Aorta (tissue), 5 donors: Measurements from ENCODE around the gene TSKS. TPM values are rescaled to one million over a fixed set of nuclear protein-coding genes. Genes with fewer than 3 reads are reported as not detected.

ENCODE experiments used
- ATAC-seq: fragments of 200-7000 bp; cut with Tn5 transposase; one replicate; pipeline ENCODE4 v1.9.1; 2022; ENCODE audit warnings: moderate library complexity; ENCODE audit not compliant: low FRiP score
- DNase-seq, 2 donors: peaks; one replicate each; pipeline ENCODE4 v3.0.0-alpha.2; 2020
- H3K27ac ChIP-seq, 2 donors: one replicate each; pipeline ENCODE4 v1.5.1; 2013; ENCODE audit warnings: low read length in 2 of 2, mild to moderate bottlenecking in 2 of 2, moderate library complexity in 2 of 2, control low read depth in 1 of 2, inconsistent platforms in 1 of 2, low read depth in 1 of 2
- H3K27me3 ChIP-seq, 2 donors: one replicate each; pipeline ENCODE4 v1.6.1; 2013; ENCODE audit warnings: control low read depth in 1 of 2, low read length in 1 of 2, mild to moderate bottlenecking in 1 of 2, moderate library complexity in 1 of 2; ENCODE audit not compliant: insufficient read depth in 2 of 2, control insufficient read depth in 1 of 2
- H3K36me3 ChIP-seq, 2 donors: one replicate each; pipeline ENCODE4 v1.6.1; 2013; ENCODE audit warnings: control low read depth in 1 of 2, low read length in 1 of 2, mild to moderate bottlenecking in 1 of 2; ENCODE audit not compliant: insufficient read depth in 2 of 2, control insufficient read depth in 1 of 2
- H3K4me1 ChIP-seq, 2 donors: one replicate each; pipeline ENCODE4 v1.6.1; 2013; ENCODE audit warnings: low read length in 2 of 2, control low read depth in 1 of 2, mild to moderate bottlenecking in 1 of 2, moderate library complexity in 1 of 2; ENCODE audit not compliant: insufficient read depth in 2 of 2, control insufficient read depth in 1 of 2
- H3K4me3 ChIP-seq, 2 donors: one replicate each; pipeline ENCODE4 v1.5.1; 2013; ENCODE audit warnings: low read length in 2 of 2, control low read depth in 1 of 2, mild to moderate bottlenecking in 1 of 2
- H3K9me3 ChIP-seq: one replicate; pipeline ENCODE4 v1.6.1; 2013; ENCODE audit warnings: mild to moderate bottlenecking, low read length; ENCODE audit not compliant: control insufficient read depth
- WGBS, 2 donors: extraction: QIAGEN DNeasy Blood & Tissue Kit; methylation state at CpG; one replicate each; pipeline ENCODE4 v1.1.7; 2013; 5-methylcytosine and 5-hydroxymethylcytosine counted together
- intact Hi-C, 2 donors: fragments of 100-400 bp; cut with DNase I; formaldehyde crosslinking; loops; one replicate each; pipeline versions ENCODE4 v1.14.2 to v1.15.0; 2022
- polyA plus RNA-seq, 2 donors: library from polyadenylated mRNA; stranded (reverse); fragments of 200-250 nt; gene quantifications; one replicate each; pipeline ENCODE4 v1.2.3, GENCODE V29; 2013
- total RNA-seq, 2 donors: library from RNA; stranded (reverse); fragmentation: NEBNext Ultra II Directional; extraction: Animal tissue kit (Norgen Biotek cat#: 25700); gene quantifications; one replicate each; pipeline ENCODE4 v1.2.1, GENCODE V29; 2021
- donor health status: healthy with polysubstance abuse.
- donor health status: Bipolar disorder and iron deficiency.
- donor health status: DM: no; HTN: no; CAD: no.
- donor health status: DM: no; HTN: no; CAD: no.
- donor health status: DM: yes; HTN: yes; CAD: no.

The TSKS gene
- total and polyA plus RNA-seq, 4 donors = 0.38 to 2.6 (median 0.42) TPM; not detected in 1

DNA sequence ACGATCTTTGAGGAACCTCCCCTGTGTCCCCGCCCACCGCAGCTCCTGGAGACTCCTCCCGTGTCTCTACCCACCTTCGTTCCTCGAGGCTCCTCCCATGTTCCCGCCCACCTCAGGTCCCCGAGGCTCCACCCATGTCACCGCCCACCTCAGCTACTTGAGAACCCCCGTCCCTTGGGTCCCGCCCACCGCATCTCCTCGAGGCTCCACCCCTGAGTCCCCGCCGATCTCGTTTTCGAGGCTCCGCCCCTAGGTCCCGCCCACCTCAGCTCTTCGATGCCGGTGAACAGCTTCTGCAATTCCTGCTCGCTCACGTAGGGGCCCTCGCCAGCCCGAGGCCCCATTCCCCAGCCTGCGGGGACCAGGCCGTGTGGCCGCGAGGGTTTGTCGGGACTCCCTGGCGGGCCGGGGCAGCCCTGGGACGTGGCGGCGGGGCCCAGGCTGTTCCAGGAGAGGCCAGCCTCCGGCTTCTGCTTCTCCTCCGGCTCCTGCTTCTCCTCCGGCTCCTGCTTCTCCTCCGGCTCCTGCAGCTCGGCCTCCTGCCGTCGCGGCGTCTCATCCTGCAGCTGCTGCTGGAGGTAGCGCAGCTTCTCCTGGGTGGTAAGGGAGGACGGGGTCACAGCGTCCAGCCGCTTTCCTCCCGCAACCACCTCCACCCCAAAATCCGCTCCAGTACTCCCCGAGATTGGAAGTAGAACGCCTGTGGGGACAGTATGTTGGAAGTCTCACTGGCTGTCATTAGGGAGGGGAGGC lies 16.7 kb downstream of the TSKS start:
- Histone ChIP-seq H3K27me3 (no peaks in the 10 kb centered on the region), H3K9me3 (no peaks in the 10 kb centered on the region), H3K4me3 (no peak overlapping the region), H3K27ac (no peak overlapping the region), H3K4me1 (no peaks in the 10 kb centered on the region), H3K36me3 (no peaks in the 10 kb centered on the region)
- DNase-seq = peak; percentile 83 to 85
- intact Hi-C loops = no loop called here
- WGBS, 2 donors = 47 to 50% methylated on average over 49 to 52 of the region's 52 CpGs
- peak; percentile 30 for ATAC-seq

DNA sequence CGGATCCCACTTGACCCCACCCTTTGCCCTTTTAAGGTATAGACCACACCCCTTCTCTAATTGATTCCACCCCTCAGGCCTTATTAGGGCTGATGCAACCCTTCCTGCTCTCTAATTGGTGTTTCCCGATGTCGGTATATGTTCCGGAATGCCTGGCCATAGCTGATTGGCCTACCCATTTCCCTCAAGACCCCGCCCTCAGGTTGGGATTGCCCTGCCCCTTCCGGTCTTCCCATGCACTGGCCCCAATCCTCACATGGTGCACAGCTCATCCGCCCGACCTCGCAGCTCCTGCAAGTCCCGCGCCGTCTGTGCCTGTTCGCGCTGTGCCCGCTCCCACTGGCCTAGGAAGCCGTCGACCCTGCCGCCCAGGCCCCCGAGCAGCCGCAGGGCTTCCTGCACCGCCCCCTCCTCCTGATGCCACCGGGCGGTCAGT lies 18.1 kb downstream of the TSKS start:
- DNase-seq (no peak), ATAC-seq (no peak)
- no peaks in the 10 kb centered on the region for H3K4me1 ChIP-seq
- 91 to 95% methylated on average over 23 of the region's 23 CpGs for WGBS, 2 donors
- intact Hi-C loops = no loop called here
- H3K27ac ChIP-seq = no peak overlapping the region
- H3K4me3 ChIP-seq = no peak overlapping the region
- no peaks in the 10 kb centered on the region for H3K36me3 ChIP-seq
- H3K9me3 ChIP-seq = no peaks in the 10 kb centered on the region
- no peaks in the 10 kb centered on the region for H3K27me3 ChIP-seq

DNA sequence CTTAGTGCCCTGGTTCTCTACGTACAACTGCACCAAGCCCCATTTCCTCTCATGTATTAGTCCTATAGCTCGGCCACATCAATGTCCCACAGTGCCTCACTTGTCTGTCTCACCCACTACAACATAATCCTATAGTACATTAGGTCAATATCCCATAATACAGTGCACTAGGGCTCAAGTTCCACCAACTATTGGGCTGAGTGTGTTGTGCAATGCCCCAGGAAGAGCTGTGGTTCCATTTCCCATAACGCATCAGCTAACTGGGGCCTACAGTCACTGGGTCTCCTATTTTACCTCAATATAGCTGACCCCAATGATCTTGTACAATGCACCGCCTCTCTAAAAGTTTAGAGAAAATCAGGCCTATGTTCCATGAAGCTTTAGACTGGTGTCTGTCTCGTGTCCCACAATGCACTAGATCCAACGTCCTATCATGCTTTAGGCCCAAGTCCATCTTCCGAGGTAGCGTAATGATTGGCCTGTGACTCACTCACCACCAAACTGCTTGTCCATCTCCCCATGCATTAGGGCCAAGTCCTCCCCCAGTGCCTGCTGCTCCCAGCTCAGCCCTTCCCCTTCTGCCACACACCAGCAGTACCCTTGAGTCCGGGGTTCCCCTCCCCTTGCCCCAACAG lies 21.8 kb downstream of the TSKS start:
- 86 to 91% methylated on average over 9 of the region's 9 CpGs for WGBS, 2 donors

DNA sequence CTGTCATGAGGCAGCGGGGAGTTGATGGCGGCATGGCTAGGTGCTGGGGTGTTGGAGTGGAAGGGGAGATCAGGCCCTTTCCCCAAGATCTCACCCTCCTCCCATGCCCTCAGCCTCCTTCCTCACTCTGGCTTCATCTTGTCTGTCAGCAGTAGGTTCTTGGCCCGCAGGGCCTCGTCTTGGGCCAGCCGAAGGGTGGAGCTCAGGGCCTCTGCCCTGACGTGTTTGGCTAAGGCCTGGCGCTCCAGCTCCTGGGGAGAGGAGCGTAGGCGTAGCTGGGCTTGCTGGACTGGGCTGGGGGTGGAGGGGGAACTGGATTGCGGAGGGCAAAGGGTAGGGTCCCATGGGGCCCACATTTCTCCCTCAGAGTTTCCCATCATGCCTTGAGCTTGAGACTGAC lies 23.2 kb downstream of the TSKS start:
- Histone ChIP-seq H3K27ac (no peak overlapping the region), H3K4me3 (no peak overlapping the region), H3K9me3 (no peaks in the 10 kb centered on the region), H3K36me3 (no peaks in the 10 kb centered on the region), H3K27me3 (no peaks in the 10 kb centered on the region), H3K4me1 (no peaks in the 10 kb centered on the region)
- no peak for DNase-seq
- WGBS, 2 donors = 78 to 82% methylated on average over 10 of the region's 10 CpGs
- intact Hi-C loops = no loop called here
- no peak for ATAC-seq

More for the DNA sequence above, 21.8 kb downstream of the TSKS start:
- Histone ChIP-seq H3K4me3 (no peak overlapping the region), H3K4me1 (no peaks in the 10 kb centered on the region), H3K9me3 (no peaks in the 10 kb centered on the region), H3K27ac (no peak overlapping the region), H3K36me3 (no peaks in the 10 kb centered on the region), H3K27me3 (no peaks in the 10 kb centered on the region)
- intact Hi-C loops = no loop called here
- DNase-seq = no peak
- no peak for ATAC-seq

DNA sequence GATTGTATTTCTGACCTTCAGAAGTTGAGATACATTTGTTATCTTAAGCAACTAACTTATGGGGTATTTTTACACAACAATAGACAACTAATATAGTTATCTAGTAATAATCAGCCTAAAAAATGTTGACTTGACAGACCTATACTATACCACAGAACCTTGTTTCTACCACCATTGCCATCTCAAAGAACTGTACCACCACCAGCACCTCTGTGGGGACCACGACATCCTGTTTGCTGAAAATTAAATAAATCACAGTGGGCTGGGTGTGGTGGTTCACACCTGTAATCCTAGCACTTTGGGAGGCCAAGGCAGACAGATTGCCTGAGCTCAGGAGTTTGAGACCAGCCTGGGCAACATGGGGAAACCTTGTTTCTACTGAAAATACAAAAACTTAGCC lies 24.0 kb downstream of the TSKS start:
- no peak overlapping the region for H3K27ac ChIP-seq
- 94 to 95% methylated on average over 1 of the region's 1 CpG for WGBS, 2 donors
- H3K4me3 ChIP-seq = no peak overlapping the region
- H3K4me1 ChIP-seq = no peaks in the 10 kb centered on the region
- no peaks in the 10 kb centered on the region for H3K36me3 ChIP-seq
- H3K27me3 ChIP-seq = no peaks in the 10 kb centered on the region
- no peak for DNase-seq
- intact Hi-C loops = no loop called here
- no peaks in the 10 kb centered on the region for H3K9me3 ChIP-seq
- ATAC-seq = no peak

DNA sequence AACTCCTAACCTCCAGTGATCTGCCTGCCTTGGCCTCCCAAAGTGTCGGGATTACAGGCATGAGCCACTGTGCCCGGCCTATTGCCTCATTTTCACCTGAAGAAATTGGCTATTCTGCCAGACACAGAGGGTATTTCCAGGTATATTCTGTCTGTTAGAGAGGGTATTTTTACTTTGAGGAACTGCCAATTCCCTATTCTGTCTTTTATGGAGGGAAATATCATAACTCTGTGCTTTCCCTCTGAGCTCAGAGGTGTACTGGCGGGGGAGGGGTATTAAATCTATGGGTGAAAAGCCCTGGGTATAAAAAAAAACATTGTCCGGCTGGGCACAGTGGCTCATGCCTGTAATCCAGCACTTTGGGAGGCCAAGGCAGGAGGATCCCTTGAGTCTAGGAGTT lies 24.8 kb downstream of the TSKS start:
- Histone ChIP-seq H3K27ac (no peak overlapping the region), H3K4me3 (no peak overlapping the region), H3K36me3 (no peaks in the 10 kb centered on the region), H3K27me3 (no peaks in the 10 kb centered on the region), H3K4me1 (no peaks in the 10 kb centered on the region), H3K9me3 (no peaks in the 10 kb centered on the region)
- intact Hi-C loops = no loop called here
- DNase-seq = no peak
- ATAC-seq = no peak
- WGBS, 2 donors = 83 to 84% methylated on average over 4 of the region's 4 CpGs

DNA sequence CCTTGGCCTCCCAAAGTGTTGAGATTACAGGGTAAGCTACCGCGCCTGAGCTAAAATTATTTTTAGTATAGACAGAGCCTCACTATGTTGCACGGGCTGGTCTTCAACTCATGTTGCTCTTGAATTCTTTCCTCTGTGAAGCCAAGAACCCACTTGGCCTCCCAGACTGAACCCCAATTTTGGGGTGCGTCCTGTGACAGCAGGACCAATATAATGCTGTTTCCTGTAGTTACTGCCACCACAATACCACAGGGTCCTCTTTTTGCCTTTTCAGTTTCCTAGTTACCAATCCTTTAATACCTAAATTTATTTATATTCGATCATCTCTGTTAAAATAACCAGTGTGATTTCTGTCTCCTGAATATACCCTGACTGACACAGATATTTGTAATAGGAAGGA lies 32.9 kb downstream of the TSKS start:
- 82 to 87% methylated on average over 5 of the region's 5 CpGs for WGBS, 2 donors
- no peak overlapping the region for H3K4me3 ChIP-seq
- no peaks in the 10 kb centered on the region for H3K36me3 ChIP-seq
- no peaks in the 10 kb centered on the region for H3K4me1 ChIP-seq
- no peaks in the 10 kb centered on the region for H3K9me3 ChIP-seq
- intact Hi-C loops = no loop called here
- no peak for ATAC-seq
- DNase-seq = no peak
- H3K27me3 ChIP-seq = no peaks in the 10 kb centered on the region
- H3K27ac ChIP-seq = no peak overlapping the region

DNA sequence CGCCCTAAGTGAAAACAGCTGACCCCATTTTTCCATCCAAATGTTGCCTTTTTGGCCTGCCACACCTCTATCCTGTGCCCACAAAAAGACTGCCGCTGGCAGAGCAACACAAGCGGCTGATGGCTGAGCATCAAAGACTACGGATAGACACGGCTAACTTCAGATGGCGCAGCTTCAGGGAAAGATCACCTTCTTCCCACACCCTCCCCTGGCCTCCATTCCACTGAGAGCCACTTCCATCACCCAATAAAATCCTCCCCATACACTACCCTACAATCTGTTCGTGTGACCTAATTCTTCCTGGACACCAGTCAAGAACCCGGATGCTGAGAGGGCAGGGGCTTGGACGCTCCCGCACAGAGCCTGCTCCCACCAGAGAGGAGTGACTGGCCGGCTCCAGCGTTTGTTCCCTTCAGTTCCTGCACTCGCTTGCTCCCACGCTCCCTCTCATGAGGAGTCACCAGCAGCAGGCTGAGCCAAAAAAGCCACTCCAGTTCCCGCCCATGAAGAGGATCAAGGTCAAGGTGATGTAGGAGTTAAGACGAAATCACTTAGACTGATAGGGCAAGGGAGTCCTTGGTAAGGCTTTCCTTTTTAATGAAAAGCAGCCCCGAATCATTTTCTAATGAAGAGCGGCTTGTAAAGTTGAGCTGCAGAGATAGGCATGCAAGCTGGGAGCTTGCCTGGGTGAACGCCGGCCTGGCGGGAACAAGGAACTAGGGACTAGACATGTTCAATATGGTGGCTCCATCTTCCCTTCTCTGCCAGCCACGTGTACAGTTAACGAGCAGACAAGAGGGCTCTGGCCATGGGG lies 35.7 kb downstream of the TSKS start:
- Histone ChIP-seq H3K4me1 (no peaks in the 10 kb centered on the region), H3K36me3 (no peaks in the 10 kb centered on the region), H3K4me3 (no peak overlapping the region), H3K27me3 (no peaks in the 10 kb centered on the region), H3K27ac (no peak overlapping the region), H3K9me3 (no peaks in the 10 kb centered on the region)
- DNase-seq (peak; percentile 72 to 84), ATAC-seq (peak; percentile 78)
- intact Hi-C loops = no loop called here
- 31 to 33% methylated on average over 23 of the region's 23 CpGs for WGBS, 2 donors
